H9 (cell line): Measurements from ENCODE around the gene PAAF1. TPM values are rescaled to one million over a fixed set of nuclear protein-coding genes. Genes with fewer than 3 reads are reported as not detected.

ENCODE experiments used
- DNase-seq: peaks from one replicate; pipeline ENCODE4 v3.0.0-alpha.2; 2017
- H2AFZ ChIP-seq: one replicate; pipeline ENCODE4 v1.6.1; 2013; ENCODE audit warnings: mild to moderate bottlenecking, low read length, control low read depth, moderate library complexity
- H2AK5ac ChIP-seq: 2 replicates; pipeline ENCODE4 v1.6.1; 2013; ENCODE audit warnings: low read length, control low read depth, mixed read lengths; ENCODE audit not compliant: insufficient read length
- H2BK120ac ChIP-seq: one replicate; pipeline ENCODE4 v1.6.1; 2013; ENCODE audit warnings: low read depth, mild to moderate bottlenecking, low read length, control low read depth, inconsistent platforms; ENCODE audit not compliant: poor library complexity, severe bottlenecking
- H2BK12ac ChIP-seq: 2 replicates; pipeline ENCODE4 v1.6.1; 2013; ENCODE audit warnings: low read length, control low read depth, mixed read lengths, low read depth; ENCODE audit not compliant: insufficient read length
- H2BK15ac ChIP-seq: 2 replicates; pipeline ENCODE4 v1.6.1; 2013; ENCODE audit warnings: low read depth, low read length, control low read depth
- H2BK20ac ChIP-seq: one replicate; pipeline ENCODE4 v1.6.1; 2013; ENCODE audit warnings: low read depth, mild to moderate bottlenecking, low read length, control low read depth, inconsistent platforms; ENCODE audit not compliant: poor library complexity, severe bottlenecking
- H2BK5ac ChIP-seq: 2 replicates; pipeline ENCODE4 v1.6.1; 2013; ENCODE audit warnings: low read length, control low read depth, mixed read lengths; ENCODE audit not compliant: insufficient read length
- H3K14ac ChIP-seq: 2 replicates; pipeline ENCODE4 v1.6.1; 2013; ENCODE audit warnings: low read length, control low read depth; ENCODE audit not compliant: insufficient read depth
- H3K18ac ChIP-seq: 2 replicates; pipeline ENCODE4 v1.6.1; 2013; ENCODE audit warnings: low read depth, mild to moderate bottlenecking, mixed read lengths, low read length, control low read depth; ENCODE audit not compliant: insufficient read length
- H3K23ac ChIP-seq: 2 replicates; pipeline ENCODE4 v1.6.1; 2013; ENCODE audit warnings: low read length, control low read depth, mixed read lengths, low read depth; ENCODE audit not compliant: insufficient read length
- H3K23me2 ChIP-seq: 2 replicates; pipeline ENCODE4 v1.6.1; 2013; ENCODE audit warnings: low read depth, mild to moderate bottlenecking, mixed read lengths, low read length, control low read depth; ENCODE audit not compliant: insufficient read length, poor library complexity, severe bottlenecking
- H3K27ac ChIP-seq: 2 replicates; pipeline ENCODE4 v1.5.1; 2013; ENCODE audit warnings: low read length, control low read depth, mixed read lengths, low read depth; ENCODE audit not compliant: insufficient read length
- H3K27me3 ChIP-seq: 2 replicates; pipeline ENCODE4 v1.6.1; 2013; ENCODE audit warnings: low read length, control low read depth, inconsistent platforms; ENCODE audit not compliant: insufficient read depth
- H3K4ac ChIP-seq: 2 replicates; pipeline ENCODE4 v1.6.1; 2013; ENCODE audit warnings: low read depth, mild to moderate bottlenecking, control low read depth, inconsistent platforms, low read length, moderate library complexity
- H3K4me1 ChIP-seq: 2 replicates; pipeline ENCODE4 v1.6.1; 2013; ENCODE audit warnings: low read length, control low read depth, inconsistent platforms; ENCODE audit not compliant: insufficient read depth
- H3K4me2 ChIP-seq: 2 replicates; pipeline ENCODE4 v1.6.1; 2013; ENCODE audit warnings: low read length, control low read depth, mixed read lengths; ENCODE audit not compliant: insufficient read length, insufficient read depth
- H3K56ac ChIP-seq: 2 replicates; pipeline ENCODE4 v1.6.1; 2013; ENCODE audit warnings: low read depth, mild to moderate bottlenecking, mixed read lengths, low read length, control low read depth; ENCODE audit not compliant: insufficient read length
- H3K79me1 ChIP-seq: 2 replicates; pipeline ENCODE4 v1.6.1; 2013; ENCODE audit warnings: low read depth, mild to moderate bottlenecking, moderate library complexity, low read length, control low read depth, inconsistent platforms; ENCODE audit not compliant: insufficient read depth, poor library complexity, severe bottlenecking
- H3K79me2 ChIP-seq: 2 replicates; pipeline ENCODE4 v1.6.1; 2013; ENCODE audit warnings: low read length, control low read depth, inconsistent platforms; ENCODE audit not compliant: insufficient read depth
- H3K9ac ChIP-seq: 2 replicates; pipeline ENCODE4 v1.6.1; 2013; ENCODE audit warnings: low read length, control low read depth, mixed read lengths; ENCODE audit not compliant: insufficient read length; ENCODE audit errors: extremely low read depth
- H3K9me3 ChIP-seq: one replicate; pipeline ENCODE4 v1.6.1; 2013; ENCODE audit warnings: low read depth, low read length, inconsistent platforms; ENCODE audit not compliant: control insufficient read depth
- H3T11ph ChIP-seq: one replicate; pipeline ENCODE4 v1.6.1; 2013; ENCODE audit warnings: mild to moderate bottlenecking, low read length, control low read depth, inconsistent platforms
- H4K20me1 ChIP-seq: one replicate; pipeline ENCODE4 v1.6.1; 2013; ENCODE audit not compliant: control insufficient read depth, insufficient read length, insufficient read depth
- H4K5ac ChIP-seq: 2 replicates; pipeline ENCODE4 v1.6.1; 2013; ENCODE audit warnings: low read depth, mild to moderate bottlenecking, mixed read lengths, low read length, control low read depth; ENCODE audit not compliant: insufficient read length
- H4K8ac ChIP-seq: replicated peaks from 2 replicates; pipeline ENCODE4 v1.6.1; 2013; ENCODE audit warnings: low read length, control low read depth, mixed read lengths, low read depth; ENCODE audit not compliant: insufficient read length
- H4K91ac ChIP-seq: 2 replicates; pipeline ENCODE4 v1.6.1; 2013; ENCODE audit warnings: low read depth, mild to moderate bottlenecking, moderate library complexity, mixed read lengths, low read length, control low read depth; ENCODE audit not compliant: insufficient read length
- H3K27ac Mint-ChIP-seq, 3 experiments: 2 replicates in 2 of 3; 3 replicates in 1 of 3; pipeline ENCODE4 v1.8.0; 2020 to 2021; ENCODE audit warnings: mixed read lengths in 3 of 3, mild to moderate bottlenecking in 1 of 3, moderate library complexity in 1 of 3
- H3K27me3 Mint-ChIP-seq: 2 replicates; pipeline ENCODE4 v1.8.0; 2021; ENCODE audit warnings: low read depth, mild to moderate bottlenecking, moderate library complexity, mixed read lengths
- H3K36me3 Mint-ChIP-seq, 3 experiments: 2 replicates in 2 of 3; 3 replicates in 1 of 3; pipeline ENCODE4 v1.8.0; 2020 to 2021; ENCODE audit warnings: low read depth in 3 of 3, mixed read lengths in 3 of 3; ENCODE audit not compliant: insufficient read depth in 1 of 3
- H3K4me1 Mint-ChIP-seq, 2 experiments: 2 replicates each; pipeline ENCODE4 v1.8.0; 2020; ENCODE audit warnings: mixed read lengths in 2 of 2
- H3K4me3 Mint-ChIP-seq, 2 experiments: 2 replicates in 1 of 2; 3 replicates in 1 of 2; pipeline ENCODE4 v1.8.0; 2020 to 2021; ENCODE audit warnings: mild to moderate bottlenecking in 2 of 2, mixed read lengths in 2 of 2, moderate library complexity in 1 of 2
- H3K9me3 Mint-ChIP-seq, 2 experiments: 2 replicates in 1 of 2; 3 replicates in 1 of 2; pipeline ENCODE4 v1.8.0; 2020; ENCODE audit warnings: mild to moderate bottlenecking in 2 of 2, mixed read lengths in 2 of 2, moderate library complexity in 1 of 2
- CTCF ChIP-seq: fragments of 200-600 bp; sonication (generic); conservative IDR thresholded peaks from 3 replicates; pipeline ENCODE4 v1.8.0; 2021; ENCODE audit warnings: antibody characterized with exemption, mild to moderate bottlenecking
- WGBS: extraction: QIAGEN DNeasy Blood & Tissue Kit; methylation state at CpG from one replicate; pipeline ENCODE4 v1.1.7; 2013; ENCODE audit warnings: missing lambda C conversion rate, low lambda C conversion rate, mixed read lengths; ENCODE audit not compliant: insufficient read length; ENCODE audit errors: extremely low coverage; 5-methylcytosine and 5-hydroxymethylcytosine counted together
- total RNA-seq: library from RNA; stranded (reverse); gene quantifications from 2 replicates; pipeline ENCODE4 v1.2.1, GENCODE V29; 2021

Gene PAAF1
- total RNA-seq, 1 experiment from 2014 or later: 24.3 TPM

GRCh38 chr11:73961321-73961720, 84.5 kb downstream of the PAAF1 start:
- Histone ChIP-seq H2AK5ac (no peak overlapping the region), H3K23me2 (no peaks in the 10 kb centered on the region), H3K4ac (no peak overlapping the region), H2BK12ac (no peak overlapping the region), H2BK20ac (no peak overlapping the region), H2BK5ac (no peak overlapping the region), H4K20me1 (no peaks in the 10 kb centered on the region), H3T11ph (no peak overlapping the region), H3K14ac (no peak overlapping the region), H3K4me2 (no peak overlapping the region), H3K9me3 (no peaks in the 10 kb centered on the region), H3K27ac (no peak overlapping the region), H3K56ac (no peak overlapping the region), H2BK120ac (no peak overlapping the region), H3K79me2 (no peaks in the 10 kb centered on the region), H3K18ac (no peak overlapping the region), H4K91ac (no peak overlapping the region), H3K23ac (no peak overlapping the region), H3K9ac (no peak overlapping the region), H3K4me1 (no peaks in the 10 kb centered on the region), H3K27me3 (no peaks in the 10 kb centered on the region), H3K79me1 (no peaks in the 10 kb centered on the region), H2AFZ (no peak overlapping the region), H2BK15ac (no peak overlapping the region), H4K8ac (no peak overlapping the region), H4K5ac (no peak overlapping the region)
- no peak for DNase-seq
- Mint-ChIP-seq H3K36me3 (no peaks in the 10 kb centered on the region), H3K27me3 (peaks cover 6% of the 10 kb centered on the region; the same call in 1 of the 2 replicates), H3K4me1 (peaks cover 6 to 14% of the 10 kb centered on the region in 2 experiments), H3K9me3 (peaks cover 0 to 2% of the 10 kb centered on the region in 2 experiments; a peak in 1 of 5 replicates), H3K4me3 (no peak overlapping the region), H3K27ac (no peak overlapping the region)
- TF ChIP-seq CTCF: no peak
- no CpG with 5 or more reads among the region's 4 CpGs for WGBS
